Mesodermal cell (in vitro differentiated cells): ENCODE results near the gene ATXN7.

Experiments used
- H3K27ac ChIP-seq: 2 replicates; pipeline ENCODE4 v1.7.0; 2013; ENCODE audit warnings: mild to moderate bottlenecking, low read depth, low read length, moderate library complexity; ENCODE audit not compliant: severe bottlenecking
- H3K36me3 ChIP-seq: 2 replicates; pipeline ENCODE4 v1.7.1; 2013; ENCODE audit warnings: mild to moderate bottlenecking, low read length, moderate library complexity; ENCODE audit not compliant: control insufficient read depth, insufficient read depth
- H3K4me1 ChIP-seq: one replicate; pipeline ENCODE4 v1.7.1; 2013; ENCODE audit warnings: mild to moderate bottlenecking, low read length; ENCODE audit not compliant: insufficient read depth, control insufficient read depth, poor library complexity, severe bottlenecking
- H3K4me3 ChIP-seq: 2 replicates; pipeline ENCODE4 v1.7.0; 2013; ENCODE audit warnings: low read length, control low read depth, mild to moderate bottlenecking; ENCODE audit not compliant: insufficient read depth, poor library complexity, severe bottlenecking; ENCODE audit errors: extremely low read depth
- H3K9me3 ChIP-seq: 2 replicates; pipeline ENCODE4 v1.7.1; 2013; ENCODE audit warnings: mild to moderate bottlenecking, low read length, moderate library complexity; ENCODE audit not compliant: control insufficient read depth
- WGBS, 2 experiments: methylation state at CpG; one replicate each; pipeline ENCODE4 v1.1.5; 2013; ENCODE audit warnings: missing lambda C conversion rate in 2 of 2; ENCODE audit not compliant: insufficient coverage in 2 of 2; 5-methylcytosine and 5-hydroxymethylcytosine counted together

ATXN7 gene

GRCh38 chr3:63864008-63864964, 619 bp downstream of the ATXN7 start:
- 1 to 2% methylated on average over 36 to 61 of the region's 93 CpGs for WGBS, 2 experiments

GRCh38 chr3:63864965-63865327, 1.3 kb downstream of the ATXN7 start:
- peak overlapping the region; percentile 76 for H3K4me3 ChIP-seq
- H3K9me3 ChIP-seq: no peaks in the 10 kb centered on the region
- WGBS, 2 experiments: 43% methylated on average over 1 of the region's 3 CpGs; no CpG with 5 or more reads in 1 of the 2 experiments
- no peak overlapping the region for H3K27ac ChIP-seq
- peaks cover 6% of the 10 kb centered on the region for H3K4me1 ChIP-seq
- H3K36me3 ChIP-seq: peaks cover 4% of the 10 kb centered on the region

More at GRCh38 chr3:63864008-63864964, 619 bp downstream of the ATXN7 start:
- Histone ChIP-seq H3K9me3 (no peaks in the 10 kb centered on the region), H3K4me3 (peak overlapping the region; percentile 76), H3K4me1 (peaks cover 6% of the 10 kb centered on the region), H3K36me3 (peaks cover 4% of the 10 kb centered on the region), H3K27ac (no peak overlapping the region)

- no peaks in the 10 kb centered on the region for H3K9me3 ChIP-seq
- no peak overlapping the region for H3K27ac ChIP-seq
- no peak overlapping the region for H3K4me3 ChIP-seq
- 85 to 100% methylated on average over 1 of the region's 1 CpG for WGBS, 2 experiments
- H3K4me1 ChIP-seq: peaks cover 5% of the 10 kb centered on the region
- peaks cover 4% of the 10 kb centered on the region for H3K36me3 ChIP-seq
These were observed 3.6 kb downstream of the ATXN7 start for GRCh38 chr3:63867225-63867624.

GRCh38 chr3:63869940-63870614, 6.4 kb downstream of the ATXN7 start:
- H3K4me3 ChIP-seq: no peak overlapping the region
- no CpG with 5 or more reads among the region's 3 CpGs for WGBS, 2 experiments
- H3K36me3 ChIP-seq: peaks cover 4% of the 10 kb centered on the region
- no peak overlapping the region for H3K27ac ChIP-seq
- no peaks in the 10 kb centered on the region for H3K4me1 ChIP-seq
- no peaks in the 10 kb centered on the region for H3K9me3 ChIP-seq

GRCh38 chr3:63870615-63871005, 6.9 kb downstream of the ATXN7 start:
- 100% methylated on average over 1 of the region's 2 CpGs; no CpG with 5 or more reads in 1 of the 2 experiments for WGBS, 2 experiments
- H3K27ac ChIP-seq: no peak overlapping the region

GRCh38 chr3:63872135-63872924, 8.7 kb downstream of the ATXN7 start:
- Histone ChIP-seq H3K4me1 (peaks cover 2% of the 10 kb centered on the region), H3K4me3 (no peak overlapping the region), H3K9me3 (no peaks in the 10 kb centered on the region), H3K27ac (no peak overlapping the region), H3K36me3 (no peaks in the 10 kb centered on the region)
- WGBS, 2 experiments: no CpG with 5 or more reads among the region's 2 CpGs

More at GRCh38 chr3:63870615-63871005, 6.9 kb downstream of the ATXN7 start:
- H3K36me3 ChIP-seq: peaks cover 4% of the 10 kb centered on the region
- H3K4me3 ChIP-seq: no peak overlapping the region
- no peaks in the 10 kb centered on the region for H3K4me1 ChIP-seq
- H3K9me3 ChIP-seq: no peaks in the 10 kb centered on the region

- Histone ChIP-seq H3K4me3 (no peak overlapping the region), H3K36me3 (no peaks in the 10 kb centered on the region), H3K4me1 (peaks cover 16% of the 10 kb centered on the region), H3K9me3 (no peaks in the 10 kb centered on the region), H3K27ac (no peak overlapping the region)
- 80 to 100% methylated on average over 1 of the region's 3 CpGs for WGBS, 2 experiments
These were observed 11.1 kb downstream of the ATXN7 start for GRCh38 chr3:63874769-63875168.

GRCh38 chr3:63875510-63875909, 11.8 kb downstream of the ATXN7 start:
- 100% methylated on average over 1 of the region's 2 CpGs; no CpG with 5 or more reads in 1 of the 2 experiments for WGBS, 2 experiments
- H3K4me1 ChIP-seq: peaks cover 16% of the 10 kb centered on the region
- H3K36me3 ChIP-seq: no peaks in the 10 kb centered on the region
- no peak overlapping the region for H3K27ac ChIP-seq
- H3K4me3 ChIP-seq: no peak overlapping the region
- H3K9me3 ChIP-seq: no peaks in the 10 kb centered on the region

GRCh38 chr3:63876260-63876659, 12.6 kb downstream of the ATXN7 start:
- Histone ChIP-seq H3K36me3 (no peaks in the 10 kb centered on the region), H3K4me1 (peaks cover 16% of the 10 kb centered on the region)
- WGBS, 2 experiments: no CpG with 5 or more reads among the region's 3 CpGs

GRCh38 chr3:63877737-63878393, 14.2 kb downstream of the ATXN7 start:
- H3K9me3 ChIP-seq: no peaks in the 10 kb centered on the region
- peak overlapping the region; percentile 11 for H3K27ac ChIP-seq
- H3K4me1 ChIP-seq: peaks cover 16% of the 10 kb centered on the region
- WGBS, 2 experiments: 80% methylated on average over 1 of the region's 3 CpGs; no CpG with 5 or more reads in 1 of the 2 experiments
- no peaks in the 10 kb centered on the region for H3K36me3 ChIP-seq
- no peak overlapping the region for H3K4me3 ChIP-seq

More at GRCh38 chr3:63876260-63876659, 12.6 kb downstream of the ATXN7 start:
- no peak overlapping the region for H3K4me3 ChIP-seq
- H3K9me3 ChIP-seq: no peaks in the 10 kb centered on the region
- H3K27ac ChIP-seq: no peak overlapping the region
